ENCODE measurements around the gene TMC7. TPM values are rescaled to one million over a fixed set of nuclear protein-coding genes. Genes with fewer than 3 reads are reported as not detected.

TMC7 gene
- total RNA-seq, 1 donor from 2014 or later: 0.75 TPM

- Histone ChIP-seq H3K27me3 (ENCODE audit: control insufficient read depth, insufficient read depth, low read length) (no peaks in the 10 kb centered on the region), H3K36me3 (ENCODE audit: control insufficient read depth, insufficient read depth, low read length) (no peaks in the 10 kb centered on the region), H3K4me3 (ENCODE audit: low read depth, low read length) (no peak overlapping the region)
- no peak for TF ChIP-seq CTCF (IDR thresholded peaks at IDR 0.05; ENCODE audit: insufficient read depth, low read length, poor library complexity, severe bottlenecking)
- DNase-seq (ENCODE audit: low read depth): no peak
Observed at GRCh38 chr16:18942061-18942460, 41.7 kb upstream of the TMC7 start.

DNA sequence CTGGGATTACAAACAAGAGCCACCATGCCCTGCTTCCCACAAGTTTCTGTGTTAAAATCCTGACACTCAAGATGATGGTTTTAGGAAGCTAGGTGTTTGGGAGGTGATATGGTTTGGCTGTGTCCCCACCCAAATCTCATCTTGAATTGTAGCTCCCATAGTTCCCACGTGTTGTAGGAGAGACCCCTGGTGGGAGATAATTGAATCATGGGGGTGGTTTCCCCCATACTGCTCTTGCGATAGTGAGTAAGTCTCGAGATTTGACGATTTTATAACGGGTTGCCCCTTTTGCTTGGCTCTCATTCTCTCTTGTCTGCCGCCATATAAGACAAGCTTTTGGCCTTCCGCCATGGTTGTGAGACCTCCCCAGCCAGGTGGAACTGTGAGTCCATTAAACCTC lies 40.3 kb upstream of the TMC7 start:
- Histone ChIP-seq H3K27me3 (ENCODE audit: control insufficient read depth, insufficient read depth, low read length) (no peaks in the 10 kb centered on the region), H3K4me3 (ENCODE audit: low read depth, low read length) (no peak overlapping the region), H3K36me3 (ENCODE audit: control insufficient read depth, insufficient read depth, low read length) (no peaks in the 10 kb centered on the region)
- no peak for DNase-seq (ENCODE audit: low read depth)
- TF ChIP-seq CTCF (IDR thresholded peaks at IDR 0.05; ENCODE audit: insufficient read depth, low read length, poor library complexity, severe bottlenecking): no peak

DNA sequence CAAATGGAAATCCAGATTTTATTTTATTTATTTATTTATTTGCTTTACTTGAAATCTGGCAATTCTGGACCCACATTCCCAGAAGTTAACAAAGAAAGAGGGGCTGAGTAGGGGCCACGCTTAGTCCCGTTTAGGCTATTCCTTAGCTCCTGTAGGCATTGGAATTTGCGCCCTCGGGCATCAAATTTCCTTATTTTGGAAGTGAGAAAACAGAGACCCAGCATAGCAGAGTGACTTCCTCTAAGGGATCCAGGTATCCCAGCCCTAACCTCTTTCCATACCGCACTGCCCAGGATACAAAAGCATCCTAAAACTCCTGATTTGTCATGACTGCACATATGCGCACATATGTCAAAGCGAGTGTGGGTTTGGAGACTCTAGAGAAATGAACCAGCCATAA lies 38.5 kb upstream of the TMC7 start:
- Histone ChIP-seq H3K36me3 (ENCODE audit: control insufficient read depth, insufficient read depth, low read length) (no peaks in the 10 kb centered on the region), H3K4me3 (ENCODE audit: low read depth, low read length) (no peak overlapping the region), H3K27me3 (ENCODE audit: control insufficient read depth, insufficient read depth, low read length) (no peaks in the 10 kb centered on the region)
- TF ChIP-seq CTCF (IDR thresholded peaks at IDR 0.05; ENCODE audit: insufficient read depth, low read length, poor library complexity, severe bottlenecking): no peak
- DNase-seq (ENCODE audit: low read depth): no peak

- no peak for DNase-seq (ENCODE audit: low read depth)
- H3K36me3 ChIP-seq (ENCODE audit: control insufficient read depth, insufficient read depth, low read length): no peaks in the 10 kb centered on the region
- no peak for TF ChIP-seq CTCF (IDR thresholded peaks at IDR 0.05; ENCODE audit: insufficient read depth, low read length, poor library complexity, severe bottlenecking)
Observed at GRCh38 chr16:18948372-18949020, 35.2 kb upstream of the TMC7 start.

DNA sequence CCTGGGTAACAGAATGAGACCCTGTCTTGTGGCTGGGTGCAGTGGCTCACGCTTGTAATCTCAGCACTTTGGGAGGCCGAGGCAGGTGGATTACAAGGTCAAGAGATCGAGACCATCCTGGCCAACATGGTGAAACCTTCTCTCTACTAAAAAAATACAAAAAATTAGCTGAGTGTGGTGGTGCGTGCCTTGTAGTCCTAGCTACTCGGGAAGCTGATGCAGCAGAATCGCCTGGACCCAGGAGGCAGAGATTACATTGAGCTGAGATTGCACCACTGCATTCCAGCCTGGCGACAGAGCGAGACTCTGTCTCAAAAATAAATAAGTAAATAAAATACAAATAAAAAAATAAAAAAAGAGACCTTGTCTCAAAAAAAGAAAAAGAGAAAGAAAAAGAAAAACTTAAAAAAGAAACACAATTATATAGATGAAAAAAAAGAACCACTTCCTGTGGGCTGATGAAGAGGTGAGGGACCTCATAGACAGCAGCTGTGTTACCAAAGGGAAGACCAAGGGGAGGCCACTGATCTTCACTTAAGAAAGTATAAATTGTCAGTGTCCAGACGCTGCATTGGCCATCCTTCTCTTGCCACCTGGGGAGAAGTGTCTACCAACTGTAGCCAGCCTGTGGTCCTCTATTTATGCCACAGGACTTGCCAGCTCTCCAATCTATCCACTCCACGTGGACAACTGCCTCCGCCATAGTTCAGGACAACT lies 33.1 kb upstream of the TMC7 start:
- Histone ChIP-seq H3K27me3 (ENCODE audit: control insufficient read depth, insufficient read depth, low read length) (no peaks in the 10 kb centered on the region), H3K36me3 (ENCODE audit: control insufficient read depth, insufficient read depth, low read length) (no peaks in the 10 kb centered on the region), H3K4me3 (ENCODE audit: low read depth, low read length) (no peak overlapping the region)
- DNase-seq (ENCODE audit: low read depth): no peak
- no peak for TF ChIP-seq CTCF (IDR thresholded peaks at IDR 0.05; ENCODE audit: insufficient read depth, low read length, poor library complexity, severe bottlenecking)

More at GRCh38 chr16:18948372-18949020, 35.2 kb upstream of the TMC7 start:
- H3K4me3 ChIP-seq (ENCODE audit: low read depth, low read length): no peak overlapping the region
- no peaks in the 10 kb centered on the region for H3K27me3 ChIP-seq (ENCODE audit: control insufficient read depth, insufficient read depth, low read length)
